ENCODE measurements around the gene POLN. TPM values are rescaled to one million over a fixed set of nuclear protein-coding genes. Genes with fewer than 3 reads are reported as not detected.

The POLN gene
- total RNA-seq, 2 experiments from 2014 or later = 2.1 to 2.3 TPM

DNA sequence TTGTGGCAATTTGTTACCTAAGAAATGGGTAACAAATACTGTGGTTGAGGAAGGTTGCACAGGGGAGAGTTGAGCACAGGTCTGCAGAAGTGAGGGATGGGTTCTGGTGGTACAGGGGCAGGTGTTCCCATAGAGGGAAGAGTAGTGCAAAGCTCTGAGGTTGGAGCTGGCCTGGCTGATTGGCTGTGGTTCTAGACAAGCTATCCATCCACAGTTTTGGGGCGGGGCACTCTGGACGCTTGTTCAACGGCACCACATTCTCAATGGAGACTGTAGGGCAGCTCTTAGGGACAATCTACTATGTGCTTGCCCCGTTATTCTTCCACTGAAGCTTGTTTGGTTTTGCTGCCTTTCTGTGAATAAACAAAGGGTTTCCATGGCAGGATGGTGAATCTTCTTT is 147.4 kb downstream of the POLN start:
- POLR2A ChIA-PET = no interaction called here
- no peak for TF ChIP-seq CTCF (IDR thresholded peaks at IDR 0.05)
- Mint-ChIP-seq H3K27me3 (peaks cover 4% of the 10 kb centered on the region), H3K4me1 (ENCODE audit: low read depth) (no peaks in the 10 kb centered on the region), H3K27ac (no peak overlapping the region), H3K36me3 (ENCODE audit: low read depth) (peaks cover 4% of the 10 kb centered on the region), H3K4me3 (no peak overlapping the region), H3K9me3 (no peaks in the 10 kb centered on the region)
- no peaks in the 10 kb centered on the region for H3K27me3 ChIP-seq (ENCODE audit: control insufficient read depth in 1 of 2, insufficient read depth in 2 of 2, low read length in 2 of 2)
- peaks cover 4 to 26% of the 10 kb centered on the region in 2 experiments for H3K9me3 ChIP-seq (ENCODE audit: control insufficient read depth in 1 of 2, insufficient read depth in 1 of 2, low read length in 2 of 2)
- intact Hi-C loops (cut with DNase I, micrococcal nuclease) = no loop called here
- no peak for DNase-seq
- H3K27ac ChIP-seq (ENCODE audit: low read depth in 1 of 2, low read length in 2 of 2) = no peak overlapping the region
- CTCF ChIA-PET = no interaction called here
- no peak overlapping the region for H3K4me3 ChIP-seq (ENCODE audit: low read length)
- H3K36me3 ChIP-seq (ENCODE audit: insufficient read depth, low read length) = no peaks in the 10 kb centered on the region
- H3K4me1 ChIP-seq (ENCODE audit: insufficient read depth, low read length) = no peaks in the 10 kb centered on the region
- ATAC-seq (ENCODE audit: poor library complexity) = no peak

DNA sequence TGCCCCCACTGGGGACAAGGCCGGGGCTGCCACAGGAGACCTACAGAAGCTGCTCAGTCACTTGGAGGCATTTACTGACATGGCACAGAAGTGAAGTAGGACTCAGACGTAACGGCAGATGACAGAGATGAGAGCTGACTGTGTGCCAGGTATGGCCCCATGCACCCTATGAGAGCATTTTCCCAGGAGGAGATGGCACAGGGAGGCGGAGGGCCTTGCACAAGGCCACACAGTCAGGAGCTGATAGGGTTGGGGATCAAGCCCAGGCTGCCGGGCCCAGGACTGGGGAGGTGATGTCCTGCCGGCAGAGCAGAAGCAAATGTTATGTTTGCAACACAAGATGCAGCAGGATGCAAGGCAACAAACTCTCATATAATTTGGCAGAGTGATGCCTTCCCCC is 148.7 kb downstream of the POLN start:
- Mint-ChIP-seq H3K4me3 (no peak overlapping the region), H3K27ac (no peak overlapping the region), H3K9me3 (no peaks in the 10 kb centered on the region), H3K27me3 (no peaks in the 10 kb centered on the region), H3K4me1 (ENCODE audit: low read depth) (no peaks in the 10 kb centered on the region), H3K36me3 (ENCODE audit: low read depth) (peaks cover 4% of the 10 kb centered on the region)
- H3K4me3 ChIP-seq (ENCODE audit: low read length) = no peak overlapping the region
- no peaks in the 10 kb centered on the region for H3K36me3 ChIP-seq (ENCODE audit: insufficient read depth, low read length)
- peaks cover 4 to 26% of the 10 kb centered on the region in 2 experiments for H3K9me3 ChIP-seq (ENCODE audit: control insufficient read depth in 1 of 2, insufficient read depth in 1 of 2, low read length in 2 of 2)
- ATAC-seq (ENCODE audit: poor library complexity) (no peak), DNase-seq (no peak)
- H3K4me1 ChIP-seq (ENCODE audit: insufficient read depth, low read length) = no peaks in the 10 kb centered on the region
- no peak for TF ChIP-seq CTCF (IDR thresholded peaks at IDR 0.05)
- no peaks in the 10 kb centered on the region for H3K27me3 ChIP-seq (ENCODE audit: control insufficient read depth in 1 of 2, insufficient read depth in 2 of 2, low read length in 2 of 2)
- CTCF ChIA-PET = interaction anchor here (0.6 kb wide), 1 partner anchor 298 kb away, joined by 3 read pairs; no protein-coding TSS in a partner anchor
- H3K27ac ChIP-seq (ENCODE audit: low read depth in 1 of 2, low read length in 2 of 2) = no peak overlapping the region
- intact Hi-C loops (cut with DNase I, micrococcal nuclease) = no loop called here
- POLR2A ChIA-PET = no interaction called here

DNA sequence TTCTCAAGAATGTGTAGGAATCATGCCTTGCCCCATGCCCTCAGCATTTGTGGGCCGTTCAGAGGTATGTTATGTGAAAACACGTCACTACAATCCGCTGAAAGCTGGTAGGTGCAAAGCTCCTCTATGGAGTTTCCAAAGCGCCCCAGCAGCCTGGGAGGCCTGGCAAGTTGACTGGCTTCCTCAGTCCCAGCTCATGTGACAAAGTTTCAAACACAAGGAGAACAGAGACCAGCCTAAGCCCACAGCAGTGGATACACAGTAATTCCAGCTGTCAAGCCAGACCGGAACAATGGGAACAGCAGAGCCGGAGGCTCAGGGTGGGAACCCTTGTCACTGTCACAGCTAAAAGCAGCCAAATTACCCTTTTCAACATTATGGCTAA is 149.3 kb downstream of the POLN start:
- no peak for DNase-seq
- Histone ChIP-seq H3K4me1 (ENCODE audit: insufficient read depth, low read length) (no peaks in the 10 kb centered on the region), H3K9me3 (ENCODE audit: control insufficient read depth in 1 of 2, insufficient read depth in 1 of 2, low read length in 2 of 2) (peaks cover 4 to 26% of the 10 kb centered on the region in 2 experiments), H3K36me3 (ENCODE audit: insufficient read depth, low read length) (no peaks in the 10 kb centered on the region), H3K27ac (ENCODE audit: low read depth in 1 of 2, low read length in 2 of 2) (no peak overlapping the region), H3K27me3 (ENCODE audit: control insufficient read depth in 1 of 2, insufficient read depth in 2 of 2, low read length in 2 of 2) (no peaks in the 10 kb centered on the region), H3K4me3 (ENCODE audit: low read length) (no peak overlapping the region)
- no peaks in the 10 kb centered on the region for H3K27me3 Mint-ChIP-seq
- H3K9me3 Mint-ChIP-seq = no peaks in the 10 kb centered on the region
- no peak overlapping the region for H3K4me3 Mint-ChIP-seq
- H3K4me1 Mint-ChIP-seq (ENCODE audit: low read depth) = no peaks in the 10 kb centered on the region
- ATAC-seq (ENCODE audit: poor library complexity) = no peak
- no peak overlapping the region for H3K27ac Mint-ChIP-seq
- peaks cover 4% of the 10 kb centered on the region for H3K36me3 Mint-ChIP-seq (ENCODE audit: low read depth)
- ChIA-PET POLR2A (no interaction called here), CTCF (no interaction called here)
- intact Hi-C loops (cut with DNase I, micrococcal nuclease) = no loop called here
- TF ChIP-seq CTCF (IDR thresholded peaks at IDR 0.05) = no peak
